ENCODE measurements around the gene SPARCL1.
A peak's percentile ranks its signal among the peaks of the same experiment; 100 is the strongest.

SPARCL1 gene

DNA sequence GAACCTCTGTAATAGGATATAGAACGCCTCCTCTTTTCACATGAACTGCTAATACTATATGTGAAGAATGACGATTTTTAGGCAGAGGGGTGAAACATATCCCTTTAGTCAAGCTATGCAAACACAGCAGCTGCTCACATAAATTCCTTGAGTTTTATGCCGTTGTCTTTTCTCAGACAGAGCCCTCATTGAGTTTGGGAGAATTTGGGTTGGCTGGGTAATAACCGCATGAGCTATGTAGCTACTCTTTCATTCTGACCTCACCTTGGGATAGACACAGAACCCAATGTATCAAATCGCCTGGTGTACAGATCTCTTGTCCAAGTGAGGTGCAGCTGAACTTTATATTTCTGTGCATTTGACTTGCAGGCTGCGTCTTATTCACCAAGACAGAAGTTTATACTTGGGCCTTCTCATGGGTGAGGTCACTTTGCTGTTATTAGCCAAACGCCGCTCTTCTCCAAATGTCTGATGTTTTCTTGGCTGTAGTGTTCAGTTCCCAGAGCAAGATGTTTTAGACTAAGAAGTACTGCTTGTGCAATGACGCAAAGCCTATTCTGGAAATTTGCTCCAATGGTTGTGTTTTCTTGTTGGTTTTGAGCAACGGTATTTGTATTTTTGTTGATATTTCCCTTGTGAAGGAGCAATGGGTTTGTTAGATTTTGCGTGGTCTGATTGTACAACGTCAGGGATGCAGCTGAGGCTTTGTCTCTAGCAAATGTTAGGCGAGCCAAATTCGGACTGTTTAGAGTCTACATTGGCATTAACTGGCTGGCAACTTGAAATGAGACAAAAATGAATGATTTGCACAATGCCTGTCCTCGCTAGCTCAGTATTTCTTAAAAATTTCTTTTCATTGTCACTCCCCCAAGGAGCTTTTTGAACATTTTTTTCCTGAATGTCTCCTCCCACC is 11.2 kb upstream of the SPARCL1 start:
- no peak for DNase-seq

- DNase-seq, result no peak
Observed at GRCh38 chr4:87532907-87533306, 3.7 kb upstream of the SPARCL1 start.

DNA sequence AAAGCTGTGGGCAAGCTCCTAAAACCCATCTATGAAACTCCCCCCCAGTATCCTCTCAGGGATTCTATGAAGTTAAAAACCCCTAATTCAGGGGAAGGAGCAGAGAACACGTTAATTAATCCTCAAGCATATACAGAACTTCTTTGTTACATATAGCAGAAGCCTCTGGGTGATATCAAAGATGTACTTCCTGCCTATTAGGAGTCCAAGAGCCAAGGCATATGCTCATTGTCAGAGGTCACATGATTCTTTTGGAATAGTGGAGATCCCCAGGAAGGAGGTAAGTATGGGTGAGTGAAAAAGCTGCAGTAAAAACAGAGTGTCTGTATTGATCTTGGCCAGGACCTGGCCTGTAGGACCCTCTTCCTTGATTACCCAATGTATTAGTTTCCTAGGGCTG is 2.9 kb upstream of the SPARCL1 start:
- no peak for DNase-seq

GRCh38 chr4:87531621-87532020 is 2.4 kb upstream of the SPARCL1 start:
- no peak for DNase-seq

DNA sequence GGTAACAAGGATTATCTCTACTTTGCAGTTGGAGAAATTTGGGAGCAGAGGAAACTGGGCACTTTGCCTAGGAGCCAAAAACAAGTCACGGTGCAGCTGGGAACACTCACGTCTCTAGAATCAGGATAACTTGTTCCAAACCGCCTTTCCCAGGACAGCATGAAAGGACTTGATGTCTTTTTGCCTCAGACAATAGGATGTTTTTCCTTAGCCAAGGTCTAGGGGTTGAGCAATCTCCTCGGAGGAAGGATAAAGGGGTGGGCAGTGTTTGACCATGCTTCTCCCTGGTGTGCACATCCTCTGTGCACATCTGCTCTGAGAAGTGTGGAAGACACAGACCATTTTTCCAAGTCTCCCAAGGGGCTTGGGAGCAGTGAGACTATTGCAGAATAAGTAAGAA is 1.7 kb upstream of the SPARCL1 start:
- DNase-seq, result no peak

GRCh38 chr4:87530229-87530628 is 1.1 kb upstream of the SPARCL1 start:
- DNase-seq, result no peak

- no peak for DNase-seq
Observed at GRCh38 chr4:87527431-87528220, 1.6 kb downstream of the SPARCL1 start.

GRCh38 chr4:87525636-87526295 is 3.4 kb downstream of the SPARCL1 start:
- DNase-seq, result no peak

DNA sequence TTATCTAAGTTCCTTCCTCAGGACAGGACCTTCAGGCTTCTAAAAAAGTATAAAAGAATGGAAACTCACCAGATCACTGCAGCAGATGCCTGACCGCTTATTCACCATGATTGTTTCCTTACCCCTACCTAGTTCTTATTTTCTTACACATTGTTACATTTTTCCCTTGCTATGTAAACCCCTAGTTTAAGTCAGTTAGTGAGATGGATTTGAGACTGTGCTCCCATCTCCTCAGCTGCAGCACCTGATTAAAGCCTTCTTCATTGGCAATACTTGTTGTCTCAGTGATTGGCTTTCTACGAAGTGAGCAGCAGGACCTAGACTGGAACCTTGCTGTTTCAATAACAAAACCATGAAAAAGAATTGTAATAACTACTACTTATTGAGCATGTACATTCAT is 4.7 kb downstream of the SPARCL1 start:
- no peak for DNase-seq

DNA sequence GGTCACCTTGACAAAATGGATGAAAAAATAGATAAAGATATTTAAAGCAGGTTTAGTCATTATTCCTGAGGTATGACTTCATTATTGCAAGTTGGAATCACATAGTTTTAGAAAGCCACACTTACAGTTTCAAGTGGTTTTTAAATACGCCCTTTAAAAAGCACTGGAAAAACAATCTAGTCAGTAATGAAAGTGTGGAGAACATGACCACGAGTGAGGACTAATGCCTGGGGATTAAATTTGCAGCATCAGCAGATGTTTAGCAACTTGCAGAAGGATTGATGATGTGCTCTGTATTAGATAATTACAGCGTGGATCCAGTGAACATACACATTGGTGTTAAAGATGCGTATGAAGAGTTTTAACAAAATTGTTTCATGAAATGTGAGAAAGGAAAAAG is 5.9 kb downstream of the SPARCL1 start:
- no peak for DNase-seq

DNA sequence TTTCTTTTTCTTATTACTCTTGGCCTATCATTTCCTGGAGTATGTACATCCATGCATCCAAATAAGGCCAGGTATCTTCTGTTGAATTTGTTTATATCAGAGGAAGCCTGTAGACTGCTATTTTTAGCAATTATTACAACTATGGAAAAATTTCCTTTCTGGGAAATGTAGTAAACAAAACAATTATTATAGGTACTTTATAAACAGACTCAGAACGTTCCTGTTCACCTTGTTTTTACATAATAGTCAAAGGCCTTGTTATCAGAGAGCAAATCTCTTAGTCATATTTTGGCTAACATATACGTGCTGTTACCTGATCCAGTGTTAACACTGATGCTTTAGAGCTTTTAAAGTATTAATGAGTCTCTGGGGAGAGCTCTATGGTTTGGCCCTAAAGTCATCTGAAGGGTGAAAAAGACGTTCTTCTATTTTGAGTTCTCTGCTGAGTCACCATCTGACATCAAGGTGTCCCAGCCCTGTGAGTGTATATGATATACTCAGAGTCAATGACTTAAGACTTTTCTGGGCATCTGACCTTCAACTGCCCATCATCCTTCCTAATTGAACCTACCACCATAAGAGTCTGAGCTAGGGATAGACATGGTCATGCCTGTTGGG is 7.3 kb downstream of the SPARCL1 start:
- DNase-seq, result peak in 1 of 3 experiments; percentile 60

- no peak for DNase-seq
Observed at GRCh38 chr4:87521319-87521718, 7.9 kb downstream of the SPARCL1 start.

DNA sequence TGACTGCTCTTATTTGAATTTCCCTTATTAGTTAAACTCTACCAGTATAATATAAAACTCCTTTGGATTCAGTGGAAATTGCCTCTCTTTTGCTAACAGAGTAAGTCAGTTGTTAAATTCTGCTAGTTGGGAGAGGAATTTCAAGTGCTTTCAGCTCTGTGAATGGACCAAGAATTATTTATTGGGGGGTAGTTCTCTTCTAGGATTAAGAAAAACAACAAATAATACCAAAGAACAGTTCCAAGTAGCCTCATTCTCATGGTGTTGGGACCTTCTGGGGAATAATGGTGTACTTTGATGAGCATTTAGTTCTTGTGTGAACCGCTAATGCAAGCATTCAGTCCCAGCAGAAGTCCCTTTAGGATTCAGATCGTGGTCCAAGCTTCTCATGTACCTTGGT is 11.6 kb downstream of the SPARCL1 start:
- no peak for DNase-seq

GRCh38 chr4:87516683-87517082 is 12.5 kb downstream of the SPARCL1 start:
- no peak for DNase-seq

- DNase-seq, result no peak
Observed at GRCh38 chr4:87512400-87512799, 16.8 kb downstream of the SPARCL1 start.

- DNase-seq, result no peak
Observed at GRCh38 chr4:87511500-87511899, 17.7 kb downstream of the SPARCL1 start.

GRCh38 chr4:87510747-87511146 is 18.4 kb downstream of the SPARCL1 start:
- no peak for DNase-seq

DNA sequence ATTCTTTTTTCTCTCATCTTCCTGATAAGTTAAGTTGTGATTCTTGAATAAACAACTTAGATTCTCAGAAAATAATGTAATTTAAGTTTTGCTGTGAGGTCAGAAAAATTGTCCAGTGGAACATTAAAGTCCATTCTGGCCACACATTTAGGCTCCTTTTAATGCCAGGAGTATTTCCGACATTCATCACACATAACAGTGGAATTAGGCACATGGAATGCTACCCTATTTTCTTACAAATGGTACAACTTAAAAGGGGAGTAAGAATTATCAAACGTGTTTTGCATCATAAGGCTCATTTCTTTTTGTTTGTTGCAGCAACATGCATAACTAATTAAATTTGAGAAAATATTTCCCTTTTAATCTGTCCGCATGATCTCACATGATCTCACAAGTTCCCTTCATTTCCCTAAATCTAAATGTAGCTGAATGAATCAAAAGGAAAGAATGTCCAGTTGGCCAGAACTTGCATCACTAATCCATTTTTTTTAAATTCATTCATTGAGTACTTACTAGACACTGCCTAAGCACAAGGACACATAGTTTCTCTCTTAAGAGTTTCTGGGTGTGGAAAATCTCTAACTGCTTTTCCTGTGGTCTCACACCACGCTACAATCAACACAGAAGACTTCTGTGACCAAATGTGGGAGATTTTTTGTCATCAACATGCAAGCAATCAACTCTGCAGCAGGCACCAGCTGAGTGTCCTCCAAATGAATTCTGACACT is 22.0 kb downstream of the SPARCL1 start:
- no peak for DNase-seq

GRCh38 chr4:87505862-87506261 is 23.3 kb downstream of the SPARCL1 start:
- DNase-seq, result no peak

DNA sequence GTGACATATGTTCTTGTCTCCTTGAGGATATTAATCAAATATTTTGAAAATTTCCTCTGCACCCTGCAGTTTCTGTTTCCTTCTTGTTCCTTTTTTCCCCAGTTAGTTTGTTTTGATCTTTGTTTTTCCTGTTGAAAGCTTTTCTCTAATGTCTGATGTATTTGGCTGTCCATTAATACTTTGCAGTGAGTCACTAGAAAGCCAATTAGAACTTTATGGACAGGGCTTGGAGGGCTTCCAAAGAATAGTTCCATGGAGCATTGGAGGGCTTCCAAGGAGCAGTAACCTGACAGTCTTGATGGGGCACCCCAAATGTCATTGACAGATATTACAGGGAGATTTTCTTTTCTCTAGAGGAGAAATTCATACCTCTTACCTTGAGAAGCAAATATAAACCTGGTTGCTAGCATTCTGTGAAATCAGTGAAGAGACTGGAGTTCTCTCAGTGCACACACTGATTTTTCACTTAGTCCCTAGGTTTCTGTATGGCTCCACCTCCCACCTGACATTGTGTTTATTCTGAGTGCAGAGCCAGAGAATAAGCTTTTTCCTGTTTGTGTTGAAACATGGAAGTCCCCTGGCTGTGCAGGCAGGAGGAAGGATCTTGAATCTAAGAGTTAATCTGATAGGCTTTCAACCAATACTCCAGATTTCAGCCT is 26.5 kb downstream of the SPARCL1 start:
- peak in 2 of 3 experiments; percentile 14 to 52 for DNase-seq

DNA sequence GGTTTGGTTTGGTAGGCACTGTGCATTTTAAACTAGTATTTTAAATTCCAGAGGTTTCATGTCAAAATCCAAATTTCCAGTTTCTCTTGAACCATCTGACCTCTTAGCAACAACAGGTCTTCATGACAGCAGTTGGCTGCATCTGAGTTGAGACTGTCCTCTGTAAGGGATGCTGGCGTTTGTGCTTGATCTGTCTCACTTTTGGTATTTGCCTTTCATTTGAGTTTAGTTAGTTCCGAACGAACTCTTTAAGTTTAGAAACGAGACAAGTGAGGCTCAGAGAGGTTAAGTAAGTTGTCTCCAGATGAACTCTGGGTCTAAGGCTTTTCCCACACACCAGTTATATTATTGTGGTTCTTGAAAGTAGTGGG is 29.1 kb downstream of the SPARCL1 start:
- no peak for DNase-seq

Data from NCI-H1417 (cell line).